Hepatocyte (in vitro differentiated cells): ENCODE results near the gene VPS45. TPM values are rescaled to one million over a fixed set of nuclear protein-coding genes. Genes with fewer than 3 reads are reported as not detected.

Experiments used
- DNase-seq: peaks from one replicate; pipeline ENCODE4 v3.0.0-alpha.2; 2016; ENCODE audit warnings: low spot score
- H2AFZ ChIP-seq: fragments of 200-600 bp; sonication (generic); 2 replicates; pipeline ENCODE4 v1.6.0; 2016; ENCODE audit warnings: antibody characterized with exemption, mild to moderate bottlenecking
- H3K27ac ChIP-seq: fragments of 200-600 bp; sonication (generic); 2 replicates; pipeline ENCODE4 v1.5.1; 2016; ENCODE audit warnings: mild to moderate bottlenecking
- H3K27me3 ChIP-seq: fragments of 200-600 bp; sonication (generic); 2 replicates; pipeline ENCODE4 v1.6.1; 2016
- H3K36me3 ChIP-seq: fragments of 200-600 bp; sonication (generic); replicated peaks from 2 replicates; pipeline ENCODE4 v1.5.1; 2016; ENCODE audit warnings: low read depth; ENCODE audit not compliant: insufficient read depth
- H3K4me1 ChIP-seq: fragments of 200-600 bp; sonication (generic); 2 replicates; pipeline ENCODE4 v1.5.1; 2016; ENCODE audit warnings: mild to moderate bottlenecking, moderate library complexity; ENCODE audit not compliant: insufficient read depth
- H3K4me2 ChIP-seq: fragments of 200-600 bp; sonication (generic); 2 replicates; pipeline ENCODE4 v1.6.0; 2016
- H3K4me3 ChIP-seq: fragments of 200-600 bp; sonication (generic); 2 replicates; pipeline ENCODE4 v1.5.1; 2016; ENCODE audit warnings: mild to moderate bottlenecking
- H3K79me2 ChIP-seq: fragments of 200-600 bp; sonication (generic); 2 replicates; pipeline ENCODE4 v1.6.0; 2017; ENCODE audit warnings: mild to moderate bottlenecking
- H3K9me2 ChIP-seq: fragments of 200-600 bp; sonication (generic); replicated peaks from 2 replicates; pipeline ENCODE4 v1.6.0; 2017; ENCODE audit warnings: mild to moderate bottlenecking; ENCODE audit not compliant: insufficient read depth
- H3K9me3 ChIP-seq: fragments of 200-600 bp; sonication (generic); 2 replicates; pipeline ENCODE4 v1.5.1; 2016; ENCODE audit warnings: low read depth, mild to moderate bottlenecking
- H4K20me1 ChIP-seq: fragments of 200-600 bp; sonication (generic); 2 replicates; pipeline ENCODE4 v1.6.0; 2016; ENCODE audit warnings: mild to moderate bottlenecking; ENCODE audit not compliant: insufficient read depth, poor library complexity, severe bottlenecking
- CTCF ChIP-seq: fragments of 200-600 bp; sonication (generic); IDR thresholded peaks from 2 replicates; pipeline ENCODE4 v1.5.1; 2016; ENCODE audit warnings: antibody characterized with exemption, mild to moderate bottlenecking; ENCODE audit not compliant: poor library complexity
- EZH2 ChIP-seq: fragments of 200-600 bp; sonication (generic); IDR thresholded peaks from 2 replicates; pipeline ENCODE4 v1.6.1; 2016; ENCODE audit warnings: antibody characterized with exemption, mild to moderate bottlenecking, borderline replicate concordance
- EZH2phosphoT487 ChIP-seq: fragments of 200-600 bp; sonication (generic); IDR thresholded peaks from one replicate; pipeline ENCODE4 v1.6.1; 2018; ENCODE audit warnings: antibody characterized with exemption, mild to moderate bottlenecking, low read depth, moderate library complexity; ENCODE audit not compliant: unreplicated experiment, severe bottlenecking
- WGBS: methylation state at CpG from one replicate; pipeline ENCODE4 v1.1.6; 2016; ENCODE audit warnings: low lambda C conversion rate; ENCODE audit errors: missing lambda C conversion rate; 5-methylcytosine and 5-hydroxymethylcytosine counted together
- polyA plus RNA-seq: library from polyadenylated mRNA; unstranded; fragments of >200 nt; fragmentation: Nextera tagmentation; extraction: Ambion mirVana; gene quantifications from 2 replicates; pipeline ENCODE4 v1.2.1, GENCODE V29; 2016
- total RNA-seq: library from RNA; depleted of rRNA; stranded (reverse); fragments of >200 nt; gene quantifications from 2 replicates; pipeline ENCODE4 v1.2.3, GENCODE V29; 2014

VPS45 gene
- total and polyA plus RNA-seq, 2 experiments from 2014 or later = 23.8 to 37.1 TPM

DNA sequence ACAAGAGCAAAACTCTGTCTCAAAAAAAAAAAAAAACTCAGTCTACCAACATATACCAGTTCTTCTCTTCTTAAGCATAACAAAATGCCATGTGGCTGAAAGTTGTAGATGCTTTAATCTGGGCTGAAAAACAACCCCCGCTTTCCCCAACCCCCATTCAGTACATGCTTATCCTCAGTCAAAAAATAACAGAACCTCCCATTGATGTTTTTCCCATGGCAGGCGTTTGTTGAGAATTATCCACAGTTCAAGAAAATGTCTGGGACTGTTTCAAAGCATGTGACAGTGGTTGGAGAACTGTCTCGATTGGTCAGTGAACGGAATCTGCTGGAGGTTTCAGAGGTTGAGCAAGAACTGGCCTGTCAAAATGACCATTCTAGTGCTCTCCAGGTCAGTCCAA lies 14.9 kb downstream of the VPS45 start:
- TF ChIP-seq CTCF (no peak), EZH2phosphoT487 (no peak), EZH2 (no peak)
- Histone ChIP-seq H2AFZ (no peak overlapping the region), H3K27ac (no peak overlapping the region), H3K27me3 (no peaks in the 10 kb centered on the region), H3K9me3 (no peaks in the 10 kb centered on the region), H3K79me2 (no peaks in the 10 kb centered on the region), H3K9me2 (no peaks in the 10 kb centered on the region), H4K20me1 (no peaks in the 10 kb centered on the region), H3K4me1 (no peaks in the 10 kb centered on the region), H3K4me3 (no peak overlapping the region), H3K4me2 (no peak overlapping the region), H3K36me3 (no peaks in the 10 kb centered on the region)
- WGBS = 91% methylated on average over 4 of the region's 4 CpGs
- no peak for DNase-seq

DNA sequence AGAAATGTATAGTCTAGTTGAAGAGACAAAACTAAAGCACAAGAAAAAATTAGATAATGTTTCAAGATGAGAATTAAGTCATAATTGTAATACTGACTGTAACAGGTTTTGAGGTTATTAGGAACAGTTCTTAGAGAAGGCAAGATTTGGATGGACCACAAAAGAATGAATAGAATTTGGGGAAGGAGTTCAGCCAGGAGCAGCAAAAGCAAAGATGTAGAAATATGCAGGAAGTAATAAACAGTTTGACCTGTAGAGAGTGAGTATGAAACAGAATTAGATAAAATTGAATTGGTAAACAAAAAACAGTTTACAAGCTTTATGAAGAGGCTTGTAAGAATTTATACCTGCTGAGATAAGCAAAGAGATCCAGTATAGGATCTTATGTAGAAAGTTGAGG lies 16.3 kb downstream of the VPS45 start:
- Histone ChIP-seq H3K9me3 (no peaks in the 10 kb centered on the region), H3K36me3 (no peaks in the 10 kb centered on the region), H3K27me3 (no peaks in the 10 kb centered on the region), H3K79me2 (no peaks in the 10 kb centered on the region), H3K27ac (no peak overlapping the region), H3K4me1 (no peaks in the 10 kb centered on the region), H3K4me2 (no peak overlapping the region), H4K20me1 (no peaks in the 10 kb centered on the region), H3K4me3 (no peak overlapping the region), H3K9me2 (no peaks in the 10 kb centered on the region), H2AFZ (no peak overlapping the region)
- no peak for TF ChIP-seq EZH2phosphoT487
- no peak for TF ChIP-seq CTCF
- no peak for TF ChIP-seq EZH2
- DNase-seq = no peak

- Histone ChIP-seq H3K4me1 (no peaks in the 10 kb centered on the region), H3K27ac (no peak overlapping the region), H2AFZ (no peak overlapping the region), H3K4me2 (no peak overlapping the region), H3K9me3 (no peaks in the 10 kb centered on the region), H3K36me3 (no peaks in the 10 kb centered on the region), H4K20me1 (no peaks in the 10 kb centered on the region), H3K79me2 (no peaks in the 10 kb centered on the region), H3K4me3 (no peak overlapping the region), H3K9me2 (no peaks in the 10 kb centered on the region), H3K27me3 (no peaks in the 10 kb centered on the region)
- 82% methylated on average over 2 of the region's 2 CpGs for WGBS
- DNase-seq = no peak
- TF ChIP-seq EZH2 (no peak), EZH2phosphoT487 (no peak), CTCF (no peak)
Measured at GRCh38 chr1:150085406-150085805, 17.8 kb downstream of the VPS45 start.

- no peaks in the 10 kb centered on the region for H3K27me3 ChIP-seq
- no peaks in the 10 kb centered on the region for H4K20me1 ChIP-seq
- no peak overlapping the region for H3K4me3 ChIP-seq
- no peak overlapping the region for H3K4me2 ChIP-seq
- no peaks in the 10 kb centered on the region for H3K36me3 ChIP-seq
- 96% methylated on average over 2 of the region's 2 CpGs for WGBS
- no peaks in the 10 kb centered on the region for H3K9me2 ChIP-seq
- H3K79me2 ChIP-seq = no peaks in the 10 kb centered on the region
- TF ChIP-seq EZH2phosphoT487 (no peak), CTCF (no peak), EZH2 (no peak)
- no peak for DNase-seq
- no peaks in the 10 kb centered on the region for H3K4me1 ChIP-seq
- H3K9me3 ChIP-seq = no peaks in the 10 kb centered on the region
- no peak overlapping the region for H3K27ac ChIP-seq
- H2AFZ ChIP-seq = no peak overlapping the region
Measured at GRCh38 chr1:150087415-150087814, 19.8 kb downstream of the VPS45 start.
